Heart right ventricle (tissue), 16 donors: Measurements from ENCODE around the gene NGB. TPM values are rescaled to one million over a fixed set of nuclear protein-coding genes. Genes with fewer than 3 reads are reported as not detected.

Source experiments
- ATAC-seq, 8 donors: fragments of 200-7000 bp; cut with Tn5 transposase; one replicate each; pipeline ENCODE4 v1.9.1; 2020; ENCODE audit warnings: mild to moderate bottlenecking in 8 of 8, moderate library complexity in 8 of 8, moderate number of reproducible peaks in 1 of 8
- DNase-seq, 2 donors: peaks; one replicate each; pipeline ENCODE4 v3.0.0-alpha.2; 2020
- H3K27ac ChIP-seq, 10 donors: fragments of 200-600 bp; sonication (generic) in 2 of 10; one replicate each; pipeline versions ENCODE4 v1.5.0 to v1.8.0; 2020 to 2022; ENCODE audit warnings: mild to moderate bottlenecking in 3 of 10
- H3K27me3 ChIP-seq, 7 donors: fragments of 200-600 bp; one replicate each; pipeline ENCODE4 v1.8.0; 2021 to 2022; ENCODE audit warnings: mild to moderate bottlenecking in 2 of 7
- H3K36me3 ChIP-seq, 9 donors: fragments of 200-600 bp; sonication (generic) in 1 of 9; one replicate each; pipeline versions ENCODE4 v1.5.0 to v1.8.0; 2020 to 2022; ENCODE audit warnings: mild to moderate bottlenecking in 2 of 9
- H3K4me1 ChIP-seq, 9 donors: fragments of 200-600 bp; sonication (generic) in 1 of 9; one replicate each; pipeline versions ENCODE4 v1.5.0 to v1.8.0; 2020 to 2022; ENCODE audit warnings: mild to moderate bottlenecking in 4 of 9
- H3K4me3 ChIP-seq, 10 donors: fragments of 200-600 bp; sonication (generic) in 2 of 10; one replicate each; pipeline versions ENCODE4 v1.5.0 to v1.8.0; 2020 to 2022; ENCODE audit warnings: mild to moderate bottlenecking in 7 of 10, moderate library complexity in 2 of 10
- H3K9me3 ChIP-seq, 11 donors: fragments of 200-600 bp in 10 of 11; sonication (generic) in 2 of 11; one replicate each; pipeline versions ENCODE4 v1.5.0 to v1.8.0; 2013 to 2022; ENCODE audit warnings: mild to moderate bottlenecking in 2 of 11, control low read depth in 1 of 11, moderate library complexity in 1 of 11
- WGBS, 2 donors: extraction: QIAGEN DNeasy Blood & Tissue Kit; methylation state at CpG; one replicate each; pipeline ENCODE4 v1.1.7; 2013; ENCODE audit warnings: inconsistent platforms in 1 of 2; 5-methylcytosine and 5-hydroxymethylcytosine counted together
- intact Hi-C, 10 donors: fragments of 100-400 bp; cut with DNase I; formaldehyde crosslinking; loops; one replicate each; pipeline versions ENCODE4 v1.11.1 to v1.14.2; 2022
- polyA plus RNA-seq, 2 donors: library from polyadenylated mRNA; stranded (reverse); fragments of 200-250 nt; gene quantifications; one replicate each; pipeline ENCODE4 v1.2.3, GENCODE V29; 2013
- total RNA-seq, 10 donors: library from RNA; stranded (reverse); fragmentation: NEBNext Ultra II Directional in 3 of 10; extraction: Animal tissue kit (Norgen Biotek cat#: 25700) in 3 of 10; gene quantifications; one replicate each; pipeline versions ENCODE4 v1.2.1 to v1.2.4, GENCODE V29; 2021 to 2023
- TF ChIP-seq, protein P1 (sequence below), 9 donors: fragments of 200-600 bp; sonication (generic) in 2 of 9; IDR thresholded peaks; one replicate each; pipeline versions ENCODE4 v1.5.0 to v1.8.0; 2021 to 2022; ENCODE audit warnings: antibody characterized with exemption in 9 of 9, mild to moderate bottlenecking in 5 of 9, moderate library complexity in 1 of 9
- donor health status: Arrhythmogenic right ventricular cardiomyopathy.
- donor health status: ischemic (EF 13 %, LVEDD 7.1; RV severe dilation, severe dysfunction).
- donor health status: healthy with polysubstance abuse.
- donor health status: DM: no; HTN: yes; CAD: no.
- donor health status: DM: no; HTN: no; CAD: no.
- donor health status: ischemic (EF 25% LVEDD 6.9; RV normal size, moderate dysfunction).
- donor health status: ischemic (EF 25% LVEDD 5.7; RV mildly dilated, moderate dysfunction).
- donor health status: healthy.
- donor health status: DM: yes; HTN: yes; CAD: no.
- donor health status: Ischemic cardiomyopathy.
- donor health status: ischemic (EF 35%, LVEDD 5.7; RV mildly dilated, moderate dysfunction).
- donor health status: nonischemic (EF 11% LVEDD 7.7; RV severe dilation, severe dysfunction).
- donor health status: DM: yes; HTN: yes; CAD: no.
- donor health status: PGD.
- donor health status: ischemic (EF 29% LVEDD 5.4; RV normal size, mild dysfunction).
- donor health status: nonischemic (EF 23%, LVEDD 6.1; RV moderate dilation, normal function).

Gene NGB
- total and polyA plus RNA-seq, 12 donors: not detected

DNA sequence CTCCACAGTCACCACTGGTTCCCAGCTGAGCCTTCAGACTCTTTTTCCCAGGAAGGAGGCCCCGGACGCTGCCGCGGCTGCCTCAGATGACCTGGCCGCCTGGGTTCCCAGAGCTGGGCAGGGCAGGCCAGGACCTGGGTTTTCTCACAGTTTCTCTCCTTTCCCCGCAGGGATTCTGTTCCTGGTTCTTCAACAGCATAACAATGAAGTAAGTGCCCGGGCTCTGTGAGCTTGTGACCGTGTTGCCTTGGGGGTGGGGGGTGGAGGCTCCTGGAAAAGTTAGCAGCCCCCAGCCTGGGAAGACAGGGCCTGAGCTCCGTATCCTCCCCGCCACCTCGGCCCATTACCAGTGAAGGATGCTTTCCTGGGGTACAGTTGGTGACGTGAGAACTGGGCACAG, 45.8 kb downstream of the NGB start:
- TF ChIP-seq, protein P1, sequence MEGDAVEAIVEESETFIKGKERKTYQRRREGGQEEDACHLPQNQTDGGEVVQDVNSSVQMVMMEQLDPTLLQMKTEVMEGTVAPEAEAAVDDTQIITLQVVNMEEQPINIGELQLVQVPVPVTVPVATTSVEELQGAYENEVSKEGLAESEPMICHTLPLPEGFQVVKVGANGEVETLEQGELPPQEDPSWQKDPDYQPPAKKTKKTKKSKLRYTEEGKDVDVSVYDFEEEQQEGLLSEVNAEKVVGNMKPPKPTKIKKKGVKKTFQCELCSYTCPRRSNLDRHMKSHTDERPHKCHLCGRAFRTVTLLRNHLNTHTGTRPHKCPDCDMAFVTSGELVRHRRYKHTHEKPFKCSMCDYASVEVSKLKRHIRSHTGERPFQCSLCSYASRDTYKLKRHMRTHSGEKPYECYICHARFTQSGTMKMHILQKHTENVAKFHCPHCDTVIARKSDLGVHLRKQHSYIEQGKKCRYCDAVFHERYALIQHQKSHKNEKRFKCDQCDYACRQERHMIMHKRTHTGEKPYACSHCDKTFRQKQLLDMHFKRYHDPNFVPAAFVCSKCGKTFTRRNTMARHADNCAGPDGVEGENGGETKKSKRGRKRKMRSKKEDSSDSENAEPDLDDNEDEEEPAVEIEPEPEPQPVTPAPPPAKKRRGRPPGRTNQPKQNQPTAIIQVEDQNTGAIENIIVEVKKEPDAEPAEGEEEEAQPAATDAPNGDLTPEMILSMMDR (IDR thresholded peaks at IDR 0.05): no peak
- WGBS, 2 donors: 70 to 71% methylated on average over 12 of the region's 12 CpGs
- Histone ChIP-seq H3K27me3 (peaks cover 0 to 16% (median 0%) of the 10 kb centered on the region in 7 donors), H3K4me3 (no peak overlapping the region), H3K4me1 (no peaks in the 10 kb centered on the region), H3K9me3 (no peaks in the 10 kb centered on the region), H3K27ac (no peak overlapping the region), H3K36me3 (no peaks in the 10 kb centered on the region)
- no peak for ATAC-seq
- no peak for DNase-seq
- intact Hi-C loops: no loop called here

DNA sequence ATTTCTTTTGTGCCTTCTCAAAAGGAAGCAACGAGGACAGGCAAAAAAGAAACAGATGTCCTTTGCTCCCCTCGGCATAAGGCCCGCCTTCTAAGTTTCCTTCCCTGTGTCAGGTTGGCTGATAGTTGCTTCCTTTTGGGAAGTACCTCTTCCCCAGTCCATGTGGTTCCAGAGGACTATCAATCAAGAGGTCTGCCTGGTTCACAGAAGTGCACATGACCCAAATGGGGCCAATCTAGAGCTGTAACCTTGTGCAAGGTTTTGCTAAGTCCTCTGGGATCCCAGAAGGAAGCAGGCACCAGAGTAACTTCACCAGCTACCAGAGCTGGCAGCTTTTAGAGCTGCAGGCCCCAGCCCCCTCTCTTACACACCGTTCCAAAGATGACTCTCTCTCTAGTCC, 46.8 kb downstream of the NGB start:
- Histone ChIP-seq H3K27me3 (peaks cover 0 to 27% (median 0%) of the 10 kb centered on the region in 7 donors), H3K36me3 (no peaks in the 10 kb centered on the region), H3K9me3 (no peaks in the 10 kb centered on the region), H3K4me3 (no peak overlapping the region), H3K4me1 (no peaks in the 10 kb centered on the region), H3K27ac (no peak overlapping the region)
- DNase-seq (no peak), ATAC-seq (no peak)
- TF ChIP-seq, protein P1 (IDR thresholded peaks at IDR 0.05): no peak
- intact Hi-C loops: no loop called here
- WGBS, 2 donors: 48 to 54% methylated on average over 4 of the region's 4 CpGs

DNA sequence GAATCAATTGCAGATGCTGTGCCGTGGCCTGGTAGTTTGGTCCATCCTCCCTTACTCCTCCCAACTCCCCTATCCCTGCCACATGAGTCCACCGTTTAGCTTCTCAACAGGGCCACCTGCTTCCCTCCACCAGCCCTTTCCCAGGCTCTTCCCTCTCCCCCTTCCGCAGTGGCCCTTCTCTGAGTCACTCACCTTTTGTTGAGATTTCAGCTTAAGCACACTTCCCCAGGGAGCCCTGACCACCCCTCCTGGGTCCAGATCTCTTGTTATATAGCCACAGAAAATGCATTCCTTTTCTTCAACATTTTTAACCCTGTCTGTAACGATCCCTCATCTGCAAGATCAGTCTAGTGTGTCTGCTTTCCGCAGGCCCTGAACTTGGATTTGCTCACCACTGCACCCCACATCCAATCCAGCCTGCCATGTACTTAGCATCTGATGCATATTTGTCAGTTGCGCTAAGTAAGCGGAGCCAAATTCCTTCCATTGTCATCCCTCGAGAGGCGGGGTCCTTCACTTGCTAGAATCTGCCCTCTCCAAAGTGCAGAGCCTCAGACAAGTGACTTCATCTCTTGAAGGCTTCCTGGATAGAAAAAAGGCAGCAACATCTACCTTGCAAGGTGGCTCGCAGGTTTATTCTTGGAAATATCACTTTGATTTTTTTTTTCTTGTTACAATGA, 48.3 kb downstream of the NGB start:
- TF ChIP-seq, protein P1 (IDR thresholded peaks at IDR 0.05): no peak
- no peak overlapping the region for H3K4me3 ChIP-seq
- H3K36me3 ChIP-seq: no peaks in the 10 kb centered on the region
- WGBS, 2 donors: 46 to 47% methylated on average over 10 of the region's 10 CpGs
- H3K27ac ChIP-seq: no peak overlapping the region
- no peak for ATAC-seq
- no peaks in the 10 kb centered on the region for H3K4me1 ChIP-seq
- DNase-seq: no peak
- intact Hi-C loops: no loop called here
- H3K27me3 ChIP-seq: peaks cover 0 to 39% (median 6%) of the 10 kb centered on the region in 7 donors
- no peaks in the 10 kb centered on the region for H3K9me3 ChIP-seq

DNA sequence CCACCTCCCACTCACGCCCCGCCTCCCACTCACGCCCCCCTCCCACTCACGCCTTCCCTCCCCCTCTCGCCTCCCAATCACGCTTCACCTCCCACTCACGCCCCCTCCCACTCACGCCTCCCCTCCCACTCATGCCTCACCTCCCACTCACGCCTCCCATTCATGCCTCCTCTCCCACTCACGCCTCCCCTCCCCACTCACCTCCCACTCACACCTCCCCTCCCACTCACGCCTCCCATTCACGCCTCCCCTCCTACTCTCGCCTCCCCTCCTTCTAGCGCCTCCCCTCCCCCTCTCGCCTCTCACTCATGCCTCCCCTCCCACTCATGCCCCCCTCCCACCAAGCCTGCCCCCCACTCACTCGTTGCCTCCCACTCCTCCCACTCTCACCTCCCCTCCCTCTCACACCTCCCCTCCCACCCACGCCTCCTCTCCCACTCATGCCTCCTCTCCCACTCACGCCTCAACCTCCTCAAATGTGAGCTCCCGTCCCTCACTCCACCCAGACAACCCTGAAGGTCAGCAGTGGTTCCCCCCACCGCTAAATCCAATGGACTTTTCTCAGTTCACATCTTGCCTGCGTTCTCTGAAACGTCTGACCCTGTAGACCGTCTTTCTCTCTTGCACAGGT, 49.6 kb downstream of the NGB start:
- Histone ChIP-seq H3K27me3 (peaks cover 0 to 52% (median 9%) of the 10 kb centered on the region in 7 donors), H3K27ac (no peak overlapping the region), H3K4me3 (no peak overlapping the region), H3K9me3 (no peaks in the 10 kb centered on the region), H3K4me1 (no peaks in the 10 kb centered on the region), H3K36me3 (no peaks in the 10 kb centered on the region)
- ATAC-seq (no peak), DNase-seq (no peak)
- 69 to 84% methylated on average over 18 to 23 of the region's 23 CpGs for WGBS, 2 donors
- intact Hi-C loops: no loop called here
- TF ChIP-seq, protein P1 (IDR thresholded peaks at IDR 0.05): no peak
